ENCODE data around the gene GALT. TPM values are rescaled to one million over a fixed set of nuclear protein-coding genes. Genes with fewer than 3 reads are reported as not detected.

GALT gene
- total RNA-seq, 1 experiment from 2014 or later = 7.6 TPM

DNA sequence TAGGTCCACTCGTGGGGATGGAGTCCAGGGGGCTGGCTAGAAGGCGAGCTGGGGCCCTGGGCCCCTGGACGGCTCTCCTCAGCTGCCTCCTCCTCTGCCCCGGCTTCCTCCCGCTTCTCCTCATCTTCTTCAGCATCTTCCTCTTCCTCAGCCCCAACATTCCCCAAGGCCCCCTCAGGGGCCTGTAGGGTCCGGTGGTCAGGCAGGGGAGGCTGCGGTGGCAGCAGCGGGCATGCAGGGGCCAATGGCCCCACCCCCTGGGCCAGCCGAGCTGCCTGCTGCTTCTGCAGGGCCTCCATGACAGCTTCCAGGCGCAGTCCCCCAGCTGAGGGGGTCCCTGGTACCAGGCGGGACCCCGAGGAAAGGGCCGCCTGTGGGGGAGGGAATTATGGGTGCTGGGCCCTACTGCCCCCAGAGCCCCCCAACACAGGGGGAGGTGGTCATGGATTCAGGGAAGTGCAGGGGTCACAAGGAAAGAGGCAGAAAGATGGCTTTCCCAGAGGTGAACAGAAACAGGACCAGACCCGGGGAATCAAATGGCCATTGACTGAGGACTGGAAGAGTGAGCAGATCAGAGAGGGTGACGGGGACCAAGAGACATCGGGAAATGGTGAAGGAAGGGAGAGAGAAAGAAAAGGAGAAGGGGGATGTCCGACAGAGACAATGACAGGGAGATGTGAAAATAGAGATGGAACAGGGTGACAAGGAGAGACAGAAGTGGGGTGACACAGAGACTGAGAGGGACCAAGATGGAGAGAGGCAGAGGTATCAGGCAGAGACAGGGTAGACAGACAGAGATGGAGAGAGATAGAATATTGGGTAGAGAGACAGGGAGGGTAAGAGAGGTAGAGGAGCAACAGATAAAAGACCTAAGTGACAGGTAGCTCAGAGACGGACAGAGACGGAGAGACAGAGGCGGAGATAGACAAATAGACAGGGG lies 18.5 kb upstream of the GALT start:
- BruUV-seq (replicated peaks) = no TSS peak
- ATAC-seq = no peak

DNA sequence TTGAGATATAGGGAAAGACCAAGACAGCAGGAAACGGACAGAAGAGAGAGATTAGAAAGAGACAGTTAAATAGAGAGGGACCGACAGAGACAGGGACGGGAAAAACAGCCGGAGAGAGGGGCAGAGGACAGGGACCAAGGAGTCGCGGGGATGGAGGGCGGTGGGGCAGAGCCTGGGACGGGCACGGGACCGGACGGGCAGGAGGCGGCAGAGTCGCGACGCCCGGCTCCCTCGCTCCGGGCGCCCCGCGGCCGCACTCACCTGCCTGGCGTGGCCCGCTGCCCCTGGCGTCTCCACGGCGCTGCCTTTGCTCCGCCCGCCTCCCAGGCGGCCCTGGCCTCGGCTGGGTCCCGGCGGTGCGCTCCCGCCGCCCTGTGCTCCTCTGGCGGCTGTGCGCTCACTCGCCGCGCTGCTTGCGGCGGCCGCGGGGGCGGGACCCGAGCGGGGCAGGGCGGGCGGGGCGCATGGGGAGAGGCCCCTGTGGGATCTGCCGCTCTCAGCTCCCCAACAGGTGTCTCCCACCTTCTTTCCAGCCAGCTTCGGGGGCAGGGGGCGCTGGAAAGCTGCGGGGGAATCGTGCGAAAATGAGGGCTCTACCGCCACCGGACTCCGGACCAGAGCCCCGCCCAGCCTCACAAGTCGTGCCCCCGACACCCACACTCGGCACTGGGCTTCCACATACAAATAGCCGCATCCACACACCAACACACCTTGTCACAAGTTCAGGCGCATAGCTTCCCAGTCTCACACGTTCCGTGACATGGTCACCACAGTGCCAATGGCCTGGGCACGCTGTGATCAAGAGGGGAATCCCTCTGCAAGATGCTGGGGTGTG lies 17.6 kb upstream of the GALT start, which contains the start of gene ARID3C:
ARID3C (minus strand) TSS at position 411 of the 835 bp plus-strand sequence. CDS start 1,052 bp downstream, outside the sequence.
- H3K4me2 ChIP-seq (ENCODE audit: low read length) = peak within 1 kb of the TSS; percentile 81
- BruUV-seq (replicated peaks) = no TSS peak
- peak; percentile 79 for ATAC-seq
- peak within 1 kb of the TSS; percentile 61 for H2AFZ ChIP-seq (ENCODE audit: low read length)
- H3K4me3 ChIP-seq (ENCODE audit: low read length) = peak within 1 kb of the TSS; percentile 56
- H3K4me1 ChIP-seq (ENCODE audit: insufficient read depth, low read length) = no peaks in the 10 kb centered on the region; the same call in 1 of the 2 replicates
- H3K9me3 ChIP-seq (ENCODE audit: low read length) = no peaks in the 10 kb centered on the region
- TF ChIP-seq CTCF (conservative IDR thresholded peaks at IDR 0.05; ENCODE audit: low read depth, low read length) = no peak
- no peak for TF ChIP-seq EZH2phosphoT487 (IDR thresholded peaks at IDR 0.05; ENCODE audit: borderline replicate concordance, low read length)
- TF ChIP-seq EZH2 (IDR thresholded peaks at IDR 0.05; ENCODE audit: low read length, unreplicated experiment) = no peak
- H3F3A ChIP-seq (ENCODE audit: low read length, unreplicated experiment) = no peaks in the 10 kb centered on the region
- H3K27me3 ChIP-seq (ENCODE audit: low read length) = peaks cover 14% of the 10 kb centered on the region
- POLR2A ChIA-PET (ENCODE audit: unreplicated experiment) = interaction anchor here (0.7 kb wide), 1 partner anchor 9 kb away, joined by 5 read pairs; no protein-coding TSS in a partner anchor
- peak; percentile 28 for DNase-seq
- H3K9me2 ChIP-seq (replicated peaks; ENCODE audit: low read length) = no peaks in the 10 kb centered on the region
- CTCF ChIA-PET = interaction anchor here (1.2 kb wide), 1 partner anchor 16 kb away, joined by 4 read pairs; no protein-coding TSS in a partner anchor
- intact Hi-C loops (cut with micrococcal nuclease) = no loop called here
- H3K36me3 ChIP-seq (ENCODE audit: low read depth, low read length) = no peaks in the 10 kb centered on the region
- no peaks in the 10 kb centered on the region for H4K20me1 ChIP-seq (ENCODE audit: low read length)
- no peak within 1 kb of the TSS for H3K9ac ChIP-seq (ENCODE audit: low read length)
- no peak within 1 kb of the TSS for H3K27ac ChIP-seq (ENCODE audit: low read length)
- no peaks in the 10 kb centered on the region for H3K79me2 ChIP-seq (ENCODE audit: low read length)

More for the DNA sequence above, 18.5 kb upstream of the GALT start:
- no peaks in the 10 kb centered on the region for H3K79me2 ChIP-seq (ENCODE audit: low read length)
- no peak overlapping the region for H3K9ac ChIP-seq (ENCODE audit: low read length)
- H3K9me2 ChIP-seq (replicated peaks; ENCODE audit: low read length) = no peaks in the 10 kb centered on the region
- peak overlapping the region; percentile 56 for H3K4me3 ChIP-seq (ENCODE audit: low read length)
- H3K27me3 ChIP-seq (ENCODE audit: low read length) = peaks cover 14% of the 10 kb centered on the region
- H4K20me1 ChIP-seq (ENCODE audit: low read length) = no peaks in the 10 kb centered on the region
- CTCF ChIA-PET = no interaction called here
- TF ChIP-seq EZH2phosphoT487 (IDR thresholded peaks at IDR 0.05; ENCODE audit: borderline replicate concordance, low read length) = no peak
- no peak for TF ChIP-seq EZH2 (IDR thresholded peaks at IDR 0.05; ENCODE audit: low read length, unreplicated experiment)
- no peak for TF ChIP-seq CTCF (conservative IDR thresholded peaks at IDR 0.05; ENCODE audit: low read depth, low read length)
- H3K9me3 ChIP-seq (ENCODE audit: low read length) = no peaks in the 10 kb centered on the region
- POLR2A ChIA-PET (ENCODE audit: unreplicated experiment) = interaction anchor here (0.7 kb wide), 1 partner anchor 10 kb away, joined by 5 read pairs; no protein-coding TSS in a partner anchor
- peak overlapping the region; percentile 81 for H3K4me2 ChIP-seq (ENCODE audit: low read length)
- intact Hi-C loops (cut with micrococcal nuclease) = no loop called here
- H3K27ac ChIP-seq (ENCODE audit: low read length) = no peak overlapping the region
- H3K36me3 ChIP-seq (ENCODE audit: low read depth, low read length) = no peaks in the 10 kb centered on the region
- DNase-seq = no peak
- H2AFZ ChIP-seq (ENCODE audit: low read length) = peak overlapping the region; percentile 61
- H3F3A ChIP-seq (ENCODE audit: low read length, unreplicated experiment) = no peaks in the 10 kb centered on the region
- no peaks in the 10 kb centered on the region; the same call in 1 of the 2 replicates for H3K4me1 ChIP-seq (ENCODE audit: insufficient read depth, low read length)

Data from PC-3 (cell line).